ENCODE results near the gene PPIF.
A peak's percentile ranks its signal among the peaks of the same experiment; 100 is the strongest.

- TF ChIP-seq, protein P1, sequence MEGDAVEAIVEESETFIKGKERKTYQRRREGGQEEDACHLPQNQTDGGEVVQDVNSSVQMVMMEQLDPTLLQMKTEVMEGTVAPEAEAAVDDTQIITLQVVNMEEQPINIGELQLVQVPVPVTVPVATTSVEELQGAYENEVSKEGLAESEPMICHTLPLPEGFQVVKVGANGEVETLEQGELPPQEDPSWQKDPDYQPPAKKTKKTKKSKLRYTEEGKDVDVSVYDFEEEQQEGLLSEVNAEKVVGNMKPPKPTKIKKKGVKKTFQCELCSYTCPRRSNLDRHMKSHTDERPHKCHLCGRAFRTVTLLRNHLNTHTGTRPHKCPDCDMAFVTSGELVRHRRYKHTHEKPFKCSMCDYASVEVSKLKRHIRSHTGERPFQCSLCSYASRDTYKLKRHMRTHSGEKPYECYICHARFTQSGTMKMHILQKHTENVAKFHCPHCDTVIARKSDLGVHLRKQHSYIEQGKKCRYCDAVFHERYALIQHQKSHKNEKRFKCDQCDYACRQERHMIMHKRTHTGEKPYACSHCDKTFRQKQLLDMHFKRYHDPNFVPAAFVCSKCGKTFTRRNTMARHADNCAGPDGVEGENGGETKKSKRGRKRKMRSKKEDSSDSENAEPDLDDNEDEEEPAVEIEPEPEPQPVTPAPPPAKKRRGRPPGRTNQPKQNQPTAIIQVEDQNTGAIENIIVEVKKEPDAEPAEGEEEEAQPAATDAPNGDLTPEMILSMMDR (IDR thresholded peaks at IDR 0.05), result peak; percentile 94 to 98 (median 96)
- TF ChIP-seq POLR2A (IDR thresholded peaks at IDR 0.05), result no peak
These were observed 27.3 kb downstream of the PPIF start for GRCh38 chr10:79374312-79375191.
